22Rv1 (cell line): ENCODE data around the gene CAPZB.

ENCODE experiments used
- CTCF ChIP-seq: fragments of 450-650 bp; IDR thresholded peaks from 2 replicates; pipeline ENCODE4 v1.5.1; 2017; ENCODE audit warnings: mild to moderate bottlenecking
- ZFX ChIP-seq: fragments of 450-650 bp; IDR thresholded peaks from 2 replicates; pipeline ENCODE4 v1.6.1; 2017; ENCODE audit warnings: antibody characterized with exemption, borderline replicate concordance

GRCh38 chr1:19311503-19311930, 173.8 kb downstream of the CAPZB start:
- TF ChIP-seq CTCF (no peak), ZFX (no peak)
